ENCODE data around the gene COL2A1. TPM values are rescaled to one million over a fixed set of nuclear protein-coding genes. Genes with fewer than 3 reads are reported as not detected.
"Not testable (repeated sequence)": the region's sequence is repeated elsewhere in the genome, so short reads cannot be mapped to it uniquely, and the experiment has no call there.

COL2A1 gene
- total RNA-seq, 1 donor from 2014 or later, result 0.27 TPM

DNA sequence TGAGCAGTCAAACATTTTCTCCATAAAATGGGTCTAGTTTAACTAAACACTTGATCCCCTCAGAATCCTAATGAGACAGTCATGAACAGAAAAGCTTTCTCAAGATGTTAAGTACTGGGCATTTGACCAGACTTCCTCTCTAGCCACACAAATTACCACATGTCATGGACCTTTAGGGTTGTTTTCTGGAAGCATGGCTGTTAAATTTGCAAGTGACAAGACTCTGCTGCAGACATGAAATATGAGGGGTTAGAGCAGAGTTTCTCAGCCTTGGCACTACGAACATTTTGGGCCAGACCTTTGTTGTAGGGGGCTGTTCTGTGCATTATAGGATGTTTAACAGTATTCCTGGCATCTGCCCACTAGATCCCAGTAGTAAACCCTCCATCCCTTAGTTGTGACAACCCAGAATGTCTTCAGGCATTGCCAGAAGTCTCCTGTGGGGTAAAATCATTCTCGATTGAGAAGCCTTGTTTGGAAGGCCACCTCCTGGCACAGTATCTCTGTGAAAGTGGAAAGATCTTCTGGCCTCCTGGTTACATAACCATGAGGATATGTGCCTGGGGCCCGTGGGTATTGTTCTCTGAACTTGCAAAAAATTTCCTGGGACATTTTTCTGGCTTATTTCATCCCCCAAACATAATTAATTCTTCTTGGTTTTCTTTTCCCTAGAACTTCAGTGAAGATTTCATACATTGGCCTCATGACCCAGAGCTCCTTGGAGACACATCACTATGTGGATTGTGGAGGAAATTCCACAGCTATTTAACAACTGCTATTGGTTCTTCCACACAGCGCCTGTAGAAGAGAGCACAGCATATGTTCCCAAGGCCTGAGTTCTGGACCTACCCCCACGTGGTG lies 36.6 kb downstream of the COL2A1 start:
- no peak for DNase-seq (ENCODE audit: low spot score)
- intact Hi-C loops (cut with micrococcal nuclease), result loop anchor here (10.0 kb wide), 1 partner anchor 263 kb away; the partner anchor contains the start of gene RPAP3
- Mint-ChIP-seq H3K4me1 (ENCODE audit: low read depth) (peaks cover 30% of the 10 kb centered on the region), H3K9me3 (no peaks in the 10 kb centered on the region), H3K4me3 (ENCODE audit: low read depth) (no peak overlapping the region), H3K27ac (no peak overlapping the region), H3K36me3 (ENCODE audit: low read depth) (peaks cover 61% of the 10 kb centered on the region), H3K27me3 (ENCODE audit: low read depth) (peaks cover 4% of the 10 kb centered on the region)

DNA sequence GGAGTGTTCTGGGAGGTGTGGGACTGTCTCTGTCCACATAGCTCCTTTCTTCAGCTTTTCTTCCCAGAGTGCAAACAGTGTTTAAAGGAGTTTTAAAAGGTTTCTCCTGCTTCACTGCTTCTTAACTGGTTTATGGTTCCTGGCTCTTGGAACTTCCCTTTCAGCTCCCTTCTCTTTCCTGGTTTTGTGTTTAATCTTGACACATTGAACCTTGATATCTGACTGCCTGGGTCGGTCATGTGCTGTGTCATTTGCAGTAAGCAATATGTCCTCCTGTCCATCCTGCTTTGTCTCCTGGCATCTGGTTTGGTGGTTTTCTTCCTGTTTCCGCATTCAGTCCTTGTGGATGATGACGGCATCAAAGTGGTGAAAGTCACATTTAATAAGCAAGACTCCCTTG lies 38.7 kb downstream of the COL2A1 start:
- Mint-ChIP-seq H3K27me3 (ENCODE audit: low read depth) (peaks cover 19% of the 10 kb centered on the region), H3K27ac (peak overlapping the region; percentile 5), H3K4me3 (ENCODE audit: low read depth) (peak overlapping the region; percentile 20), H3K9me3 (no peaks in the 10 kb centered on the region), H3K36me3 (ENCODE audit: low read depth) (peaks cover 61% of the 10 kb centered on the region), H3K4me1 (ENCODE audit: low read depth) (peaks cover 30% of the 10 kb centered on the region)
- intact Hi-C loops (cut with micrococcal nuclease), result loop anchor here (10.0 kb wide), 1 partner anchor 261 kb away; the partner anchor contains the start of gene RPAP3
- DNase-seq (ENCODE audit: low spot score), result no peak

GRCh38 chr12:47964106-47964728 lies 40.1 kb downstream of the COL2A1 start:
- peaks cover 53% of the 10 kb centered on the region for H3K36me3 Mint-ChIP-seq (ENCODE audit: low read depth)
- H3K27ac Mint-ChIP-seq, result peak overlapping the region; percentile 51
- intact Hi-C loops (cut with micrococcal nuclease), result loop anchor here (5.0 to 10.0 kb wide), 2 partner anchors 77 to 259 kb away; partner anchors contain the start of gene RPAP3
- H3K4me3 Mint-ChIP-seq (ENCODE audit: low read depth), result peak overlapping the region; percentile 95
- DNase-seq (ENCODE audit: low spot score), result no peak
- H3K4me1 Mint-ChIP-seq (ENCODE audit: low read depth), result peaks cover 30% of the 10 kb centered on the region
- peaks cover 27% of the 10 kb centered on the region for H3K27me3 Mint-ChIP-seq (ENCODE audit: low read depth)
- no peaks in the 10 kb centered on the region for H3K9me3 Mint-ChIP-seq

GRCh38 chr12:47963340-47964040 lies 40.8 kb downstream of the COL2A1 start, which contains the start of gene TMEM106C:
TMEM106C (plus strand) TSS chr12:47963596; CDS start chr12:47964237, 641 bp downstream.
- intact Hi-C loops (cut with micrococcal nuclease), result loop anchor here (1.0 to 10.0 kb wide), 5 partner anchors 59 to 259 kb away; partner anchors contain the start of genes RPAP3 and VDR
- Mint-ChIP-seq H3K27ac (peak within 1 kb of the TSS; percentile 81), H3K36me3 (ENCODE audit: low read depth) (peaks cover 48% of the 10 kb centered on the region), H3K9me3 (peaks cover under 1% of the 10 kb centered on the region), H3K4me1 (ENCODE audit: low read depth) (peaks cover 30% of the 10 kb centered on the region), H3K4me3 (ENCODE audit: low read depth) (peak within 1 kb of the TSS; percentile 95), H3K27me3 (ENCODE audit: low read depth) (peaks cover 27% of the 10 kb centered on the region)
- DNase-seq (ENCODE audit: low spot score), result peak; percentile 89

DNA sequence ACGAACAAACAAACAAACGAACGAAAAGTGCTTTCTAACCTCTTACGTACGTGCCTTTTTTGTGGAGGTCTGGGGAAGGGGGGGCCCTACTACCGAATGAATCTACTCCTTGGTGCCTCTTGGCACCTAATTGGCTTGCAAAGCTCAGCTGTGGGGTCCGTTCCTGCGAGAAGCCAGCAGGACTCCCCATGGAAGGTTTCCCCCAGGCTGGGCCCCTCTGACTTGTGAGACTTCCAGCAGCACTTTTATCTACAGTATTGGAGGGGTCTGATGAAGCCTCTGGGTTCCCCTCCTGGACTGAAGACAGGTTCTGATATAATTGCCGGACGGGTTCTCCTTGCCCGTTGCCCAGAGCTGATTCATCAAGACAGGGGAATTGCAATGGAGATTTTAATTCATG lies 42.1 kb downstream of the COL2A1 start:
- no peak for DNase-seq (ENCODE audit: low spot score)
- Mint-ChIP-seq H3K36me3 (ENCODE audit: low read depth) (peaks cover 35% of the 10 kb centered on the region), H3K27ac (no peak overlapping the region), H3K9me3 (peaks cover 9% of the 10 kb centered on the region), H3K4me1 (ENCODE audit: low read depth) (peaks cover 30% of the 10 kb centered on the region), H3K27me3 (ENCODE audit: low read depth) (peaks cover 27% of the 10 kb centered on the region), H3K4me3 (ENCODE audit: low read depth) (no peak overlapping the region)
- intact Hi-C loops (cut with micrococcal nuclease), result loop anchor here (2.0 to 10.0 kb wide), 3 partner anchors 75 to 257 kb away; partner anchors contain the start of gene RPAP3

DNA sequence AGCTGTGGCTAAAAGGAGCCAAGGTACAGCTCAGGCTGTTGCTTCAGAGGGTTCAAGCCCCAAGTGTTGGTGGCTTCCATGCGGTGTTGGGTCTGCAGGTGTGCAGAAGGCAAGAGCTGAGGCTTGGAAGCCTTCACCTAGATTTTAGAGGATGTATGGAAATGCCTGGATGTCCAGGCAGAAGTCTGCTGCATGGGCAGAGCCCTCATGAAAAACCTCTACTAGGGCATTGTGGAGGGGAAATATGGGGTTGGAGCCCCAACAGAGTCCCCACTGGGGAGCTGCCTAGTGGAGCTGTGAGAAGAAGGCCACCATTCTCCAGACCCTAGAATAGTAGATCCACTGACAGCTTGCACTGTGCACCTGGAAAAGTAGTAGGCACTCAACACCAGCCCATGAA lies 46.6 kb downstream of the COL2A1 start:
- intact Hi-C loops (cut with micrococcal nuclease); H3K36me3 Mint-ChIP-seq (ENCODE audit: low read depth); H3K4me1 Mint-ChIP-seq (ENCODE audit: low read depth); H3K27ac Mint-ChIP-seq; H3K4me3 Mint-ChIP-seq (ENCODE audit: low read depth); DNase-seq (ENCODE audit: low spot score): not testable (repeated sequence)
- H3K27me3 Mint-ChIP-seq (ENCODE audit: low read depth), result peaks cover 33% of the 10 kb centered on the region
- H3K9me3 Mint-ChIP-seq, result peaks cover 14% of the 10 kb centered on the region

DNA sequence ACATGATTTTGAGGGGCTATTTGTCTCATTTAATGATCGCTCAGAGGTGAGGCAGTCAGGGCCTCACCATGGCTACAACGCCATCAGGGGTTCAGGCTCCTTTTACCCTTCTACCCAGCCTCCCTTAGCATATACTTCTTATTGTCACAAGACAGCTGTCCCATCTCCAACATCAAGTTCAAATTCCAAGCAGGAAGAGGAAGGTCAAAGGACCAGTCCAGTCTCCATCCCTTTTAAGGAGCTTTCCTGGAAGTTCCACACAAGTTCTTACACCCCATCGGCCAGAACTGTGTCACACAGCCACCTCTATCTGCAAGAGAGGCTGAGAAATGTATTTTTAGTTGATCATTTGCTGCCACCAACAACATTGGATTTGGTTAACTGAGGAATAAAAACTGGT lies 49.2 kb downstream of the COL2A1 start:
- no peaks in the 10 kb centered on the region for H3K36me3 Mint-ChIP-seq (ENCODE audit: low read depth)
- peaks cover 14% of the 10 kb centered on the region for H3K27me3 Mint-ChIP-seq (ENCODE audit: low read depth)
- H3K9me3 Mint-ChIP-seq, result peaks cover 14% of the 10 kb centered on the region
- intact Hi-C loops (cut with micrococcal nuclease), result no loop called here
- no peak overlapping the region for H3K4me3 Mint-ChIP-seq (ENCODE audit: low read depth)
- H3K27ac Mint-ChIP-seq, result no peak overlapping the region
- no peak for DNase-seq (ENCODE audit: low spot score)
- peaks cover 6% of the 10 kb centered on the region for H3K4me1 Mint-ChIP-seq (ENCODE audit: low read depth)

- peaks cover 11% of the 10 kb centered on the region for H3K27me3 Mint-ChIP-seq (ENCODE audit: low read depth)
- DNase-seq (ENCODE audit: low spot score), result no peak
- H3K4me3 Mint-ChIP-seq (ENCODE audit: low read depth), result no peak overlapping the region
- no peaks in the 10 kb centered on the region for H3K36me3 Mint-ChIP-seq (ENCODE audit: low read depth)
- H3K9me3 Mint-ChIP-seq, result peaks cover 14% of the 10 kb centered on the region
- H3K27ac Mint-ChIP-seq, result no peak overlapping the region
- intact Hi-C loops (cut with micrococcal nuclease), result no loop called here
- peaks cover 8% of the 10 kb centered on the region for H3K4me1 Mint-ChIP-seq (ENCODE audit: low read depth)
These were observed 49.7 kb downstream of the COL2A1 start for GRCh38 chr12:47954467-47955045.

DNA sequence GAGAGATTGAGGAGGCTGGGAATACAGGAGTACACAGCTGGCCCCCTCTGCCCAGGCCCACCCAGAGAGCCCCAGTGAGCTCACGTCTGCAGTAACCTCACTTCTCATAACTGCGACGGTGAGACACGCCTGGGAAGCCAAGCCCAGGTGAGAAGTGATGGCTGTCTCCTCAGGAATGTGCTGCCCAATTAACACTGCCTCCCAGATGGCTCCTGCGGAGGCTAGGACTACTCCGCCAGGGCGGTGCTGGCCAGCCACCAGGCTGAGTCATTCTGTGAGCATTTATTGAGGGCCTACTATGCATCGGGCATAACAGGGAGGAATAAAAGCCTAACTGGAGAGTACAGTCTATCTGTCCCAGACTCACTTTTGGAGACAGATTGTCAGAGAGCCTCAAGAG lies 50.2 kb downstream of the COL2A1 start:
- DNase-seq (ENCODE audit: low spot score), result no peak

GRCh38 chr12:47950856-47951468 lies 53.3 kb downstream of the COL2A1 start:
- no peak overlapping the region for H3K4me3 Mint-ChIP-seq (ENCODE audit: low read depth)
- intact Hi-C loops (cut with micrococcal nuclease), result no loop called here
- H3K27ac Mint-ChIP-seq, result no peak overlapping the region
- H3K36me3 Mint-ChIP-seq (ENCODE audit: low read depth), result no peaks in the 10 kb centered on the region
- no peak for DNase-seq (ENCODE audit: low spot score)
- H3K4me1 Mint-ChIP-seq (ENCODE audit: low read depth), result peaks cover 17% of the 10 kb centered on the region
- H3K27me3 Mint-ChIP-seq (ENCODE audit: low read depth), result peaks cover 4% of the 10 kb centered on the region
- no peaks in the 10 kb centered on the region for H3K9me3 Mint-ChIP-seq

More for the DNA sequence above, 50.2 kb downstream of the COL2A1 start:
- H3K4me3 Mint-ChIP-seq (ENCODE audit: low read depth), result no peak overlapping the region
- peaks cover 13% of the 10 kb centered on the region for H3K4me1 Mint-ChIP-seq (ENCODE audit: low read depth)
- H3K36me3 Mint-ChIP-seq (ENCODE audit: low read depth), result no peaks in the 10 kb centered on the region
- H3K9me3 Mint-ChIP-seq, result peaks cover 14% of the 10 kb centered on the region
- intact Hi-C loops (cut with micrococcal nuclease), result no loop called here
- no peak overlapping the region for H3K27ac Mint-ChIP-seq
- H3K27me3 Mint-ChIP-seq (ENCODE audit: low read depth), result peaks cover 11% of the 10 kb centered on the region

- H3K4me1 Mint-ChIP-seq (ENCODE audit: low read depth), result peaks cover 17% of the 10 kb centered on the region
- peak; percentile 31 for DNase-seq (ENCODE audit: low spot score)
- no peaks in the 10 kb centered on the region for H3K9me3 Mint-ChIP-seq
- H3K36me3 Mint-ChIP-seq (ENCODE audit: low read depth), result no peaks in the 10 kb centered on the region
- intact Hi-C loops (cut with micrococcal nuclease), result loop anchor here (1.0 to 2.0 kb wide), 2 partner anchors 45 to 89 kb away; partner anchors contain the start of gene VDR
- H3K4me3 Mint-ChIP-seq (ENCODE audit: low read depth), result no peak overlapping the region
- peak overlapping the region; percentile 6 for H3K27ac Mint-ChIP-seq
- H3K27me3 Mint-ChIP-seq (ENCODE audit: low read depth), result no peaks in the 10 kb centered on the region
These were observed 54.6 kb downstream of the COL2A1 start for GRCh38 chr12:47949441-47950341.

Data from activated T-helper 2 cell treated with anti-CD3 and anti-CD28 coated beads, Interferon-gamma antibody, Interleukin-2, Interleukin-4, amounts not matched to agents 10 μg/mL and 5 μg/mL and 100 μg/mL, durations not matched to agents 14 hours and 24 hours and 36 hours (primary cell).